ENCODE data around the gene ATP6V0B. TPM values are rescaled to one million over a fixed set of nuclear protein-coding genes. Genes with fewer than 3 reads are reported as not detected.

The ATP6V0B gene
- total and polyA plus RNA-seq, 2 donors (not counting 3 experiments of a cell fraction or from before 2014, with no cell fraction given), result 110 to 325 TPM

DNA sequence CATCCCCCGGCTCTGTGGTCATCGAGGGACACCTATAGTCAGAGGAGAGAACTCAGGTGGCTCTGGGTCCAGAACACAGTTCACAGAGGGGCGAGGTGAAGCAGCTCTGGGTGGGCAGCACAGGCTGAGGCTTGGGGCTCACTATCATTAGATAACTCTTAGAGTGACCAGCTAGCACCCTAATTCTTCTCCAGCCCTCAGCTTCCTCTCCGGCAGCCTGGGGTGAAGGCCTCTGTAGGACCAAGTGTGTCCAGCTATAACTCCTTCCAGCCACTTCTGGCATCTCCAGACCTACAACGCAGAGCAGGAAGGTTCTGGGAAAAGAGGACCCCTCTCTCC, 39.8 kb upstream of the ATP6V0B start:
- H3K4me2 ChIP-seq (ENCODE audit: insufficient read depth, low read length), result no peak overlapping the region
- POLR2A ChIA-PET, result interaction anchor here (0.8 kb wide), 1 partner anchor 12 kb away, joined by 4 read pairs; the partner anchor contains the start of gene IPO13
- H3K27ac ChIP-seq (ENCODE audit: insufficient read depth, low read depth, low read length), result no peak overlapping the region
- BruUV-seq (replicated peaks), result no TSS peak
- TF ChIP-seq, protein P1, sequence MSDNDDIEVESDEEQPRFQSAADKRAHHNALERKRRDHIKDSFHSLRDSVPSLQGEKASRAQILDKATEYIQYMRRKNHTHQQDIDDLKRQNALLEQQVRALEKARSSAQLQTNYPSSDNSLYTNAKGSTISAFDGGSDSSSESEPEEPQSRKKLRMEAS (IDR thresholded peaks at IDR 0.05; ENCODE audit: insufficient read depth, insufficient read length), result no peak
- TF ChIP-seq FOS (IDR thresholded peaks at IDR 0.05; ENCODE audit: borderline replicate concordance, insufficient read depth, low read length) (no peak), POLR2AphosphoS5 (IDR thresholded peaks at IDR 0.05; ENCODE audit: insufficient read depth, low read depth, low read length) (no peak), MYC (IDR thresholded peaks at IDR 0.05; ENCODE audit: low read depth, low read length) (no peak), JUN (IDR thresholded peaks at IDR 0.05; ENCODE audit: borderline replicate concordance, insufficient read depth, insufficient read length, low read depth) (no peak)
- TF ChIP-seq, protein P2, sequence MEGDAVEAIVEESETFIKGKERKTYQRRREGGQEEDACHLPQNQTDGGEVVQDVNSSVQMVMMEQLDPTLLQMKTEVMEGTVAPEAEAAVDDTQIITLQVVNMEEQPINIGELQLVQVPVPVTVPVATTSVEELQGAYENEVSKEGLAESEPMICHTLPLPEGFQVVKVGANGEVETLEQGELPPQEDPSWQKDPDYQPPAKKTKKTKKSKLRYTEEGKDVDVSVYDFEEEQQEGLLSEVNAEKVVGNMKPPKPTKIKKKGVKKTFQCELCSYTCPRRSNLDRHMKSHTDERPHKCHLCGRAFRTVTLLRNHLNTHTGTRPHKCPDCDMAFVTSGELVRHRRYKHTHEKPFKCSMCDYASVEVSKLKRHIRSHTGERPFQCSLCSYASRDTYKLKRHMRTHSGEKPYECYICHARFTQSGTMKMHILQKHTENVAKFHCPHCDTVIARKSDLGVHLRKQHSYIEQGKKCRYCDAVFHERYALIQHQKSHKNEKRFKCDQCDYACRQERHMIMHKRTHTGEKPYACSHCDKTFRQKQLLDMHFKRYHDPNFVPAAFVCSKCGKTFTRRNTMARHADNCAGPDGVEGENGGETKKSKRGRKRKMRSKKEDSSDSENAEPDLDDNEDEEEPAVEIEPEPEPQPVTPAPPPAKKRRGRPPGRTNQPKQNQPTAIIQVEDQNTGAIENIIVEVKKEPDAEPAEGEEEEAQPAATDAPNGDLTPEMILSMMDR (IDR thresholded peaks at IDR 0.05; ENCODE audit: extremely low read depth in 1 of 2, insufficient read depth in 1 of 2, low read depth in 1 of 2, low read length in 2 of 2), result no peak
- DNase-seq (ENCODE audit: low read depth, low spot score) (no peak), FAIRE-seq (no peak)
- peaks cover 5% of the 10 kb centered on the region for H3K4me1 ChIP-seq (ENCODE audit: control insufficient read depth, extremely low read depth, insufficient read depth, low read length)
- no peaks in the 10 kb centered on the region for H3K9me1 ChIP-seq (replicated peaks; ENCODE audit: control insufficient read depth, extremely low read depth, insufficient read depth, low read length)
- no peaks in the 10 kb centered on the region for H4K20me1 ChIP-seq (replicated peaks; ENCODE audit: control insufficient read depth, extremely low read depth, insufficient read depth, low read length)
- no peak overlapping the region for H2AFZ ChIP-seq (ENCODE audit: low read depth, low read length)
- dilution Hi-C loops (cut with MboI; ENCODE audit: extremely low pct_ligation_motif_present, low sequenced_read_pairs) (loop anchor here (25.0 kb wide), 1 partner anchor 173 kb away; no protein-coding TSS in a partner anchor), intact Hi-C loops (cut with micrococcal nuclease) (loop anchor here (1.0 to 5.0 kb wide), 5 partner anchors 83 to 406 kb away; partner anchors contain the start of genes KDM4A and ST3GAL3)
- H3K36me3 ChIP-seq (ENCODE audit: control insufficient read depth in 2 of 2, extremely low read depth in 1 of 2, insufficient read depth in 2 of 2, low read length in 2 of 2), result no peaks in the 10 kb centered on the region
- no peak overlapping the region for H3K4me3 ChIP-seq (replicated peaks in 1 of 3; ENCODE audit: insufficient read depth in 1 of 3, low read depth in 1 of 3, low read length in 3 of 3)
- CTCF ChIA-PET, result interaction anchor here (0.7 to 18.1 kb wide), 71 partner anchors 9 to 1022 kb away, joined by 3 to 965 read pairs (median 5); partner anchors contain the start of genes ATP6V0B, DMAP1, IPO13 and KDM4A
- H3K9me3 ChIP-seq (replicated peaks; ENCODE audit: control insufficient read depth, insufficient read depth, low read length), result no peaks in the 10 kb centered on the region
- no peak overlapping the region for H3K9ac ChIP-seq (replicated peaks; ENCODE audit: extremely low read depth, insufficient read depth, low read length)
- H3K27me3 ChIP-seq (ENCODE audit: control insufficient read depth in 2 of 2, insufficient read depth in 2 of 2, low read length in 2 of 2), result peaks cover 3 to 9% of the 10 kb centered on the region in 2 experiments
- H3K79me2 ChIP-seq (ENCODE audit: control insufficient read depth, insufficient read depth, low read length), result no peaks in the 10 kb centered on the region
